ES-I3 (cell line): Measurements from ENCODE around the gene MBNL2.
A peak's percentile ranks its signal among the peaks of the same experiment; 100 is the strongest.

Experiments used
- H3K36me3 ChIP-seq: 2 replicates; pipeline ENCODE4 v1.6.1; 2013; ENCODE audit warnings: mild to moderate bottlenecking, low read length, control low read depth, moderate library complexity; ENCODE audit not compliant: insufficient read depth
- H3K4me1 ChIP-seq: 2 replicates; pipeline ENCODE4 v1.6.1; 2013; ENCODE audit warnings: mild to moderate bottlenecking, control low read depth, low read length; ENCODE audit not compliant: insufficient read depth
- H3K9ac ChIP-seq: 2 replicates; pipeline ENCODE4 v1.6.1; 2013; ENCODE audit warnings: low read depth, mild to moderate bottlenecking, low read length, moderate library complexity
- H3K9me3 ChIP-seq: 2 replicates; pipeline ENCODE4 v1.6.1; 2013; ENCODE audit warnings: mild to moderate bottlenecking, low read length, moderate library complexity; ENCODE audit not compliant: control insufficient read depth, insufficient read depth

The MBNL2 gene

DNA sequence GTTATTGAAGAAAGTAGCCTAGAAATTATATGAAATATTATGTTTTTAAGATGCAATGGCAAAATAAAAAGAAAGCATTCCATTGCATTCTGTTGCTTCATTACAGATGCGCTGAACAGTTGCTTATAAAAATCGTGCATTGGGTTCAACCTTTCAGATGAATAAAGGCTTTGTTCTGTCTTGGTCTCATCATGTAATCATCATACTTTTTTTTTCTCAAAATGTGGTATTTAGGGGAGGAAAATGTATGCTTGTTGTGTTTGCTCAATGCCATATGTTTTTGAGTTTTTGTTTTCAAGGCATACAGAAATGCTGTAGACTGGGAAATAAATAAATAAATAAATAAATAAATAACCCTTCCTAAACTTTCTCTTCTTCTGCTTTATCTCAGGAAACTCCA, 1.1 kb upstream of the MBNL2 start:
- no peaks in the 10 kb centered on the region for H3K9me3 ChIP-seq
- peaks cover 17% of the 10 kb centered on the region for H3K4me1 ChIP-seq
- H3K9ac ChIP-seq: no peak overlapping the region
- no peaks in the 10 kb centered on the region for H3K36me3 ChIP-seq

DNA sequence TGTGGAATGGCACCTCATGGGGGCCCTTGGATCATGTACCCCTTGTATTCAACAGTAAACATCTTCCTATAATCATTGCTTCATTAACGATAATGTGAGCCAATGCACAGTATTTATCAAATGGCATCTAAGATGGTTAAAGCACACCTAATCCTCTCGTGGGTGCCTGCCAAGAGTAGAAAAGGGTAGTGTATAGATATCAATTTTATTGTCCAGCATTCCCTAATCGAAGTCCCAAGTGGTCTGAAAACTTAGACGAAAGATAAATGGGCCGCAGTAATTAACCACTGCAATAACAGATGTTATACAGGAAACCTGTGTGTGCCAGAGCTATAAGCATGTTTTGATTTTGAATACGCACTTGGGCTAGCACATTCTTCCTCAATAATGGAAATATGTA, 667 bp upstream of the MBNL2 start:
- Histone ChIP-seq H3K9me3 (no peaks in the 10 kb centered on the region), H3K9ac (no peak overlapping the region), H3K36me3 (no peaks in the 10 kb centered on the region), H3K4me1 (peaks cover 17% of the 10 kb centered on the region)

DNA sequence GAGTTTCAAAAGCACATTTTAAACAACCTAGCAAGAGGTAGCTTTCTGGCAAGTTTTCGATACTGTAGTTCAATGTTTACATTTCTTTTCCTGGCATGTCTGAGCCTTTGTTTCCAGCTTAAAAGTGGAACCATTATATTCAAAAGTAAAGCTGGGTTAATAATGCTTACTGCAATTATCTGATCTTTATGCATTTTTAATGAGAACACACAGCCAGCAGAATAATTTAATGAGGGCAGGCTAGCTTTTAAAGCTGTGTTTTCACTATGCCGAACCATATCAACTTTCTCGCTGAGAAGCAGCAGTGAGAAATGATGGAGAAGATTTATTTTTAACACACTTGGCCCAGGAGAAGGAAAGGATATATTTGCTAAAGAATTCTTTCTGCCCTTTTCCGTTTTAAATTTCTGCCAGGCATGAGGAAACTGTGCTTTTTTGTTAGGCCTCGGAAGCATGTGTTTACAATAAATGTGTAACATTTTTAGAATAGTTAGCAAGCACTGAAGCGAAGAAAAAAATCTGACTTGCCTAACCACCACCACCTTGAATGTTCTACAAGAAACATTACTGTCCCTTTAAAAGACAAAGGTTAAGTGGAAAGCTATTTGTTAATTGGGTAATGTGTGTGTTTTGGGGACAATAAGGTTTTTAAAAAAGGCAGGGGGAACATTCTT, 1.0 kb downstream of the MBNL2 start:
- H3K9ac ChIP-seq: peak overlapping the region; percentile 66; the same call in 1 of the 2 replicates
- H3K4me1 ChIP-seq: peaks cover 21% of the 10 kb centered on the region
- H3K9me3 ChIP-seq: no peaks in the 10 kb centered on the region
- no peaks in the 10 kb centered on the region for H3K36me3 ChIP-seq

DNA sequence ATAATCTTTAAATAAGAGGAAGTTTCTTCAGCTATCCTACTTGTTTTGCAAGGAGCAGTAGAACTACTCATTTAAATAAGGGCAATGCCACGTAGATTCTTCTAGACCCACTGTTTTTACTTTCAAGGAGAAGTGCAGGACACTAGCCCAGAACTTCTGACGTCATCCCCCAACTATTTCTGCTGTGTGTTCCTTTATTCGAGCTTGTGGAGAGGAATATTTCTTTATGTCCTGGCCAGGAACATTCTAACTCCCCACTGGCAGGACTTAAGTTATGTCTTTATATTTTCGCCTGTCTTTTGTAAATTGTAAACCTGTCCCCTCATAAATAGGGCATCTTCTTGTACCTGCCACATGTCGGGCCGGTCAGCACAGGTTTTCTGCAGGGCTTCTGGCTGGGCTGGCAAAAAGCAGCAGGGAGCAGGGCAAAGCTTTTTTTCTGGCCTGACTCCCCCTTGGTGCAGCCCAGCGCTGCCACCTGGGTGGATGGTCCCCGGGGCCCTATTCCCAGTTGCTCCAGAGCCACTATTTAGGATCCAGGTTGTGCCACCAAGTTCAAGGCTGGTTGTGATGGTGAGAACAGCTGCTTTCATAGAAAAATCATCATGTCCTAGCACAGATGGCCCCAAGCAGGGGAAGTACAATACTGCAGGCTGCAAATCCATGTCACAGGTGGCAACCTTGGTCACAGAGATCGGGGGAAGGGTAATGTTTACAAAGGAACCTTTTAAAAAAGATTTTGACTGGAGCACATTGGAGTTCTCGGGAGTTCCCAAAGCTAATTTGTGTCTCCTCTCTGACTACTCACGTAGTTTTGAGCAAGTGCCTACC, 1.8 kb downstream of the MBNL2 start:
- Histone ChIP-seq H3K4me1 (peaks cover 21% of the 10 kb centered on the region), H3K36me3 (no peaks in the 10 kb centered on the region), H3K9ac (no peak overlapping the region; the same call in 1 of the 2 replicates), H3K9me3 (no peaks in the 10 kb centered on the region)

DNA sequence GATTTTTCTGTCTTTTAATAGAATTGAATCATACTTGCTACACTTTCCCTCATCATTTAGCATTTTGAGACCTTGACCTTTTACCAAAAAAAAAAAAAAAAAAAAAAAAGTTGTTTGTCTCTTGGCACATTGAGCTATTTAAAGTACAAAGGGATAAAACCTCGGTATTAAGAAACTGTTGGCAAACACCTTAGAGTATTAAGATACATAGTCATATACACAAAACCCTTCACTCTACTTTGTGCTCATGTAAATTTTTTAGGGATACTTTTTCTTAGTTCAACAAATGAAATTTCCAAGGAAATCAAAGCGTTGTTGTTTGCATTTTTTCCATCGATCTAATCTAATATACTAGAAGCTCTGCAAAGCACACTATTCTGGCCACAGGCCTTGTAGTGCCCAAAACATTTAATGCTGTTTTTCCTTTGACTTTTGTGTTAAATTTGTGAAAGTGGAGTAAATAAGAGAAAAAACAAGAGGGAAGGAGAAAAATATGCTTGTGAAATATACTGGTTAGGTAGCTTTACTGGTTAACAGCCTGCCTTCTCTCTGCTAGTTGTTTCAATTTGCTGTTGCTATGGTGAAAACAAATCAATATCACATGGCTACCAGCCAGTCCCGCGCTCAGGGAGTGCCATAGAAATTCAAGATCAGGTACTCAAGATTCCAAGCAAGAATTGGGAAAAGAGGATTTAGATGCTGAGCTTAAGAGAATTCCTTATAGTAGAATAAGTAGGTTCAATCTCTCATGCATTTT, 2.6 kb downstream of the MBNL2 start:
- H3K9me3 ChIP-seq: no peaks in the 10 kb centered on the region
- H3K36me3 ChIP-seq: no peaks in the 10 kb centered on the region
- no peak overlapping the region for H3K9ac ChIP-seq
- peaks cover 21% of the 10 kb centered on the region for H3K4me1 ChIP-seq

DNA sequence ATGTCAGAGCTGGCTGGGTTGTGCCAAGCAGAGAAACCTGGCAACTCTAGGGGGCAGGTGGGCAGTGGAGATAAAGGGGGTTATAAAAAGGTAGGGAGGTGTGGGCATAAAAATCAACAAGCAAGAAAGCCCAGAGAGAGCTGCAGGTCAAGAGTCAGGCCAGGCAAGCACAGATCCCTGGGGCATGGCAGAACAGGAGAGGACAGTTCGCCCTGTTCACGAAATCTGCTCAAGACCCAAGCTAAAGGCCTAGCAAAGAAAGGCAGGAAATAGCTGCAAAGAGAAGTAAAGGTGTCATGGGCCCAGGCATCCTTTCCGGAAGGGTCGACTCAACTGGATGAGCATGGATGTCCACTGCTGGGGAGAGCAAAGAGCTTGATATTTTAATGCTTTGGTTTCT, 3.4 kb downstream of the MBNL2 start:
- no peaks in the 10 kb centered on the region for H3K36me3 ChIP-seq
- no peak overlapping the region for H3K9ac ChIP-seq
- no peaks in the 10 kb centered on the region for H3K9me3 ChIP-seq
- H3K4me1 ChIP-seq: peaks cover 21% of the 10 kb centered on the region

DNA sequence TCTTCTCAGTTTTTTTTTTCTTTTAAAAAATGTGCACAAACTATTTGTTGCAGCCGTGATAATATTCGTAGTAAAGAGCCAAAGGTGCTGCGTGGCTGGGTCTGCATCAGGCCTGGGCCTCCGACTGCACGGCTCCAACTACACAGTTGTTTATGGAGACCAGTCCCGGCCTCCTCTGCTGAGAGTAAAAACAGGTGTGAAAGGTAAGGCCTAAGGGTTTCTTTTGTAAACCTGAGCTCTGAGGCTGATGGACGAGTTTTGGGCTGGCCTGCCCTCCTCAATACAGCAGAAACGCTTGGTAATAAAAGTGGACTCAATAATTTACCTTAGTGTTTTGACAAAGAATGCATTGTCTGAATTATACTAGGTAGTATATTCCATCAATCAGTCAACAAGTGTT, 3.9 kb downstream of the MBNL2 start:
- H3K4me1 ChIP-seq: peaks cover 21% of the 10 kb centered on the region
- no peaks in the 10 kb centered on the region for H3K36me3 ChIP-seq
- no peak overlapping the region for H3K9ac ChIP-seq
- H3K9me3 ChIP-seq: no peaks in the 10 kb centered on the region

DNA sequence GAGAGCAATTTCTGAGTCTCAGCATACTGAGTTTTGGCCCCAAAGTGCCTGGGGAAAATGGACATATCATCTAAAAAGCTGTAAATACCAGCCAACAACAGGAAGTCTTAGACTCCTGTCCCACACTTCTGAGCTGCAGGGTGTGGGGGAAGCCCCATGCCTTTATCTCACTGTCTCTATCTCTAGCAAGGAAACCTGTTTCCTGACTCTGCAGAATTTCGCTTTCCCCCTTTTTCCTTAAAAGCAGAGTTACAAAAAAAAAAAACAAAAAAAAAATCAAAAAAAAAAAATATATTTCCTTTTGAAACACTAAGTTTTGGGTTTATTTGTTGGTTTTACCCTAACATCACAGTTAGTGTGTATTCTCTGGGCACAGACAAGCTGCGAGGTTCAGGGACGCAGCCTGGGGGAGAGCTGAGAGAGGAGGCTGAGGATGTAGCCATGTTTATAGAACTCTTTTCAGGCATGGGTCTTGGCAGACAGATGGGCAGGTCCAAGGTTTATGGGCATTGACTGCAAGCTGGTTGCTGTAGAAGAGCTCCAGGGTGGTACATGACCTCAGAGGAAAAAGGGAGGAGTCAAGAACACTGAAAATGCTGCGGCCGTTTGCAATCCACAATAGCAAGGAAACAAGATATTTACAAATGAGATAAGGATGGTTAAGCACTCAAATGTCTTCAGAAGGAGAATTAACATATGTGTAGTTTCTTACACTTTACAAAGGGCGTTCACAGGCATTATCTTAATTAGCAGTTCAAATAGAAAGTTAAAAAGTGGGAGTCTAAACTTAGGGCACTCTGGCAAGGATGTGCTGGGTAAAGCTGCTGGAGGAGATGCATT, 4.9 kb downstream of the MBNL2 start:
- H3K9me3 ChIP-seq: no peaks in the 10 kb centered on the region
- H3K9ac ChIP-seq: no peak overlapping the region
- no peaks in the 10 kb centered on the region for H3K36me3 ChIP-seq
- H3K4me1 ChIP-seq: peaks cover 21% of the 10 kb centered on the region

DNA sequence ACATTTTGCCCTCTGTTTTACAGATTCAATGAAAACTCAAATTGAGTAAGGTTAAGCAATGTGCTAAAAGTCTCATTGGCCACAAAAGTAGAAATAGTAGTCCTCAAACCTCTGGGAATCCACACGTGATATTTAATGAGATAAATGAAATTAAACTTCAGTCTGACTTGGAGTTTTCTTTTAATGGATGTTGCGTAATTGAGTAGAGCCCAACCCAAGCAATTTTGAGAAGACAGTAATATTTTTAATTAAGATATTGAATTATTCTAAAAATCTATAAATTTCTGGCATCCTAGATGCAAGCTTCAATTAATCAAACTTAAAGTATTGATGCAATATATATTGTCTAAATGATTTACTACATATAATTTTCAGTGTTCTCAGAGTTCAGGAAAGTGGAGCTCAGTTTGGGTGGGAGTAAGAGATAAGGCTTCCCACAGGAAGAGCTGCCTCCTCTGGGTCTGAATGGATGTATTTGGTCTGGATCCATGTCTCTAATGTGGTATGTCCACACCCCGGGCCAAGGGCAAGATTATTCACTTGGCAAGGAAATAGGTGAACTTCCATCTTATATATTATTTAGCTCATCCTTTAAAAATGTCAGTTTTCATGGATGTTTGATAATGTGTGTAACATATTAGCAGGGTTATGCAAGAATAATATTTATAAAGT, 6.9 kb downstream of the MBNL2 start:
- Histone ChIP-seq H3K4me1 (peaks cover 7% of the 10 kb centered on the region; the same call in 1 of the 2 replicates), H3K9ac (no peak overlapping the region), H3K36me3 (no peaks in the 10 kb centered on the region), H3K9me3 (no peaks in the 10 kb centered on the region)

DNA sequence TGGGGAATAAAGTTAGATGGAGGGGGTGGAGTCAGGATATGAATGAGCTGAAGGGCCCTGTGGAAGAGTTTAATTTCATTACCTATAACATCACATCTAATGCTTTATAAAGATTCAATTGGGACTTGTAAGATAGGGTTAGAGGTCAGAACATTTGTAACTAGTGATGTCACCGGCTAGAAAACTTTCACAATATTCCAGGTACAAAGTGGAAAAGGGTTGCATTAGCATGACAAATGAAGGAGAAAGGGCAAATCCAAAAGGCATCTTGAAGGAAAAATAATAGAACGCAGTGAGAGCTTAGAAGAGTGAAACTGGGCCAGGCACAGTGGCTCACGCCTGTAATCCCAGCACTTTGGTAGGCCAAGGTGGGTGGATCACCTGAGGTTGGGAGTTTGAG, 7.6 kb downstream of the MBNL2 start:
- H3K36me3 ChIP-seq: no peaks in the 10 kb centered on the region
- no peak overlapping the region for H3K9ac ChIP-seq
- H3K9me3 ChIP-seq: no peaks in the 10 kb centered on the region
- peaks cover 3% of the 10 kb centered on the region; the same call in 1 of the 2 replicates for H3K4me1 ChIP-seq

DNA sequence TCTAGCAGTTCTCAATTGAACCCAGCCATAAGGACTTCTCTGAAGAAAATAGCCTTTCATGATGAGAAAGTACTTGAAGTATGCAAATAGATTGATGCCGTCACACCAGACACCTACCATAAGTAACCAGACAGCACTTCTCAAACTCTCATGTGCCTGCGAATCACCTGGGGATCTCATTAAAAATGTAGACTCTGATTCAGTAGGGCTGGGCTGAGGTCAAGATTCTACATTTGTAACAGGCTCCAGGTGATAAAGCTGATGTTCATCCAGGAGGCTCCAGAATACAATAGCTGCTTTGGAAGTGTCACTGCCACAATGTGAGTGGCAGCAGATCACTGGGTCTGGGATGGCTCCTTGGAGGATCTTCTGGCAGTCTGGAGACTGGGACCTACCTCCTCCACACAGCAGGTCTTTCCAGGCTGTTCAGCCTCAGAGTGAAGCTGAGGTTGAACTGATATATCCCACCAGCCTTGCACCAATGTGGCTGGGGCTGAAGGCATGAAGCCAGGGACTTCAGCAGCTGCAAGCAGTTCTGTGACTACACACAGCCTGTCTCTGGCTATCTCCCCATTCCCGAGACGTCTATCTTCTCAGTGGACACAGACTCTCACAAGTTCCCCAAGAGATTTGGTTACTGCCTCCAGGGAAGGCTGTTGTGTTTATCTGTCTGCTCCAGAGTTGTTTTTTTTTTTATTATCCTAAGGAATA, 9.1 kb downstream of the MBNL2 start:
- H3K4me1 ChIP-seq: peaks cover 3% of the 10 kb centered on the region; the same call in 1 of the 2 replicates
- no peaks in the 10 kb centered on the region for H3K36me3 ChIP-seq
- no peaks in the 10 kb centered on the region for H3K9me3 ChIP-seq
- no peak overlapping the region for H3K9ac ChIP-seq

DNA sequence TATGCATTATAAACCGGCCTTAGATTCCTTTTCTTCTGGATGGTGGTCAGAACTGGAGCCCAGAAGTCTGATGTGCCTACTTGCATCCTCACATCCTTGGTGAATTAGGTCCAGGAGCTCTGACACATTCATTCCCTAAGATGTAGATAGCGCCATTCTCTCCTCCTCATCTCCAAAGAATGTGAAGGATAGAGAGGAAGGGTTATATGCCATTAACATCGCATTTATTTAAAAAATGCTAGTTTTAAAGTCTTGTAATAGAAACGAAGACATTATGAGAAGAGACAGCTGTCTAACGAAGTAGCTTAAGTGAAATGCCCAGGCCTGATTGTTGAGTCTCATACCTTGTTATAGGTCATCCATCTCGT, 9.7 kb downstream of the MBNL2 start:
- Histone ChIP-seq H3K9me3 (no peaks in the 10 kb centered on the region), H3K4me1 (peaks cover 3% of the 10 kb centered on the region; the same call in 1 of the 2 replicates), H3K9ac (no peak overlapping the region), H3K36me3 (no peaks in the 10 kb centered on the region)

DNA sequence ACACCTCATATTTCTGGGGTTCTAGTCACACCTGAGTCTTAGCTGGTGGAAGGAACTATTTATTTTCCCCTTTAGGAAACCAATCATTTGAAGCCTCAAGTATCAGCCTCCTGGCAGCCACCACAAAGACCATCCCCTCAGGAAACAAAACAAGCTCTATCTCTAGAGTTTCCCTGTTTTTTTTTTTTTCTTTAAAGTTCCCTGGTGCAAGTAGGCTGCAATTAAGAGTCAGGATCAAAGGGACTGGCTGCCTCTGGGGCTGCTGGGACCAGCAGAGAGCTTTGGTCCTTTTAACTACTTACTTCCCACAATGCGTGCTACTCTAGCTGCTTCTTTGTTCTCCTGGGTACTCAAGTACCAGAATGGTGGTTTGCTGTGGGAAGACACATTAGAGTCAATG, 11.4 kb downstream of the MBNL2 start:
- no peaks in the 10 kb centered on the region for H3K4me1 ChIP-seq
- H3K9ac ChIP-seq: no peak overlapping the region
- H3K36me3 ChIP-seq: no peaks in the 10 kb centered on the region
- no peaks in the 10 kb centered on the region for H3K9me3 ChIP-seq
